HepG2 (cell line): ENCODE data around the gene NUB1. TPM values are rescaled to one million over a fixed set of nuclear protein-coding genes. Genes with fewer than 3 reads are reported as not detected.

ENCODE experiments used
- ATAC-seq: fragments of 200-7000 bp; cut with Tn5 transposase; 3 replicates; pipeline ENCODE4 v1.9.1; 2020; ENCODE audit warnings: mild to moderate bottlenecking, moderate library complexity
- BruUV-seq: library from RNA; stranded (reverse); fragments of 400-500 nt; replicated peaks from 2 replicates; lab custom pipeline; 2021; lab: Mats Ljungman, UMichigan
- CTCF ChIA-PET: fragments of 300-600 bp; formaldehyde crosslinking; extraction: SDS; loops from one replicate; lab custom pipeline; 2021; ENCODE audit warnings: low total read pairs, inconsistent platforms, low intra/inter-chr PET ratio; lab: Yijun Ruan, JAX
- POLR2A ChIA-PET: fragments of 350-600 bp; sonication (Branson Sonifier 250); formaldehyde crosslinking; loops from one replicate; lab custom pipeline; 2020; ENCODE audit warnings: antibody characterized with exemption, inconsistent platforms; lab: Yijun Ruan, JAX
- DNase-seq: peaks from one replicate; pipeline ENCODE4 v3.0.0-alpha.2; 2015; ENCODE audit warnings: low spot score
- FAIRE-seq: peaks from 3 replicates; lab custom pipeline; 2011; peaks lifted over from hg19 to GRCh38; lab: Jason Lieb, UNC
- H2AFZ ChIP-seq: one replicate; pipeline ENCODE4 v1.6.1; 2011; ENCODE audit warnings: low read length, inconsistent platforms
- H3K27ac ChIP-seq: fragments of 300-600 bp; 3 replicates; pipeline ENCODE4 v1.8.0; 2011; ENCODE audit warnings: mixed run types, mild to moderate bottlenecking, mixed read lengths, low read length, inconsistent platforms; ENCODE audit not compliant: insufficient read depth; ENCODE audit errors: extremely low read length
- H3K27me3 ChIP-seq, 2 experiments: fragments of 200-600 bp in 1 of 2; 2 replicates in 1 of 2; 3 replicates in 1 of 2; pipeline versions ENCODE4 v1.6.0 to v1.8.0; 2011; ENCODE audit warnings: low read length in 2 of 2, mild to moderate bottlenecking in 2 of 2, moderate library complexity in 2 of 2, inconsistent platforms in 1 of 2; ENCODE audit not compliant: insufficient read depth in 2 of 2, control insufficient read depth in 1 of 2
- H3K36me3 ChIP-seq, 2 experiments: fragments of 200-600 bp in 1 of 2; replicated peaks in 1 of 2; 2 replicates in 1 of 2; 3 replicates in 1 of 2; pipeline versions ENCODE4 v1.5.1 to v1.8.0; 2011; ENCODE audit warnings: low read length in 2 of 2, inconsistent platforms in 1 of 2; ENCODE audit not compliant: insufficient read depth in 2 of 2, control insufficient read depth in 1 of 2
- H3K4me1 ChIP-seq: 2 replicates; pipeline ENCODE4 v1.5.1; 2012; ENCODE audit warnings: low read length, inconsistent platforms; ENCODE audit not compliant: insufficient read depth
- H3K4me2 ChIP-seq: 2 replicates; pipeline ENCODE4 v1.6.0; 2011; ENCODE audit warnings: low read depth, low read length, inconsistent platforms
- H3K4me3 ChIP-seq, 3 experiments: fragments of 200-600 bp in 1 of 3; sonication (generic), shearing (Covaris generic) in 1 of 3; replicated peaks in 1 of 3; 2 replicates each; pipeline ENCODE4 v1.5.1; 2011 to 2016; ENCODE audit warnings: low read length in 3 of 3, inconsistent platforms in 2 of 3, low read depth in 2 of 3, mild to moderate bottlenecking in 2 of 3, control low read depth in 1 of 3, mixed read lengths in 1 of 3; ENCODE audit not compliant: insufficient read depth in 1 of 3
- H3K79me2 ChIP-seq: one replicate; pipeline ENCODE4 v1.6.1; 2011; ENCODE audit warnings: low read length, inconsistent platforms; ENCODE audit not compliant: insufficient read depth
- H3K9ac ChIP-seq: 2 replicates; pipeline ENCODE4 v1.6.0; 2011; ENCODE audit warnings: mild to moderate bottlenecking, low read depth, low read length, inconsistent platforms; ENCODE audit not compliant: insufficient read depth
- H3K9me3 ChIP-seq: 2 replicates; pipeline ENCODE4 v1.5.1; 2012; ENCODE audit warnings: mild to moderate bottlenecking, low read length
- H4K20me1 ChIP-seq: 2 replicates; pipeline ENCODE4 v1.6.0; 2011; ENCODE audit warnings: inconsistent platforms, mild to moderate bottlenecking, low read length, moderate library complexity; ENCODE audit not compliant: insufficient read depth
- DPF2 ChIP-seq: sonication (generic); formaldehyde crosslinking; IDR thresholded peaks from 2 replicates; pipeline ENCODE4 v1.4.0; 2020; ENCODE audit warnings: mild to moderate bottlenecking, low read depth, missing genetic modification reagents, borderline replicate concordance
- MAZ ChIP-seq, 2 experiments: sonication (generic) in 1 of 2; formaldehyde crosslinking in 1 of 2; IDR thresholded peaks; 2 replicates each; pipeline versions ENCODE4 v1.5.0 to v1.6.1; 2012 to 2020; ENCODE audit warnings: low read depth in 2 of 2, mild to moderate bottlenecking in 2 of 2, borderline replicate concordance in 1 of 2, improper control_type of control experiment in 1 of 2, low read length in 1 of 2, missing genetic modification reagents in 1 of 2, moderate library complexity in 1 of 2
- SNRNP70 ChIP-seq: fragments of 200-400 bp; formaldehyde crosslinking; IDR thresholded peaks from 2 replicates; pipeline ENCODE4 v1.6.1; 2017; ENCODE audit warnings: mild to moderate bottlenecking, low read depth, low read length, moderate library complexity
- SSRP1 ChIP-seq: IDR thresholded peaks from 2 replicates; pipeline ENCODE4 v1.6.1; 2016; ENCODE audit warnings: control low read depth
- TBP ChIP-seq: sonication (generic); formaldehyde crosslinking; IDR thresholded peaks from 2 replicates; pipeline ENCODE4 v1.5.0; 2020; ENCODE audit warnings: missing genetic modification reagents
- YEATS2 ChIP-seq: sonication (generic); formaldehyde crosslinking; IDR thresholded peaks from 2 replicates; pipeline ENCODE4 v1.4.0; 2020; ENCODE audit warnings: missing genetic modification reagents, borderline replicate concordance
- ZNF574 ChIP-seq: sonication (generic); formaldehyde crosslinking; IDR thresholded peaks from 2 replicates; pipeline ENCODE4 v1.4.0; 2020; ENCODE audit warnings: missing genetic modification reagents
- ZNF713 ChIP-seq: sonication (generic); formaldehyde crosslinking; IDR thresholded peaks from 2 replicates; pipeline ENCODE4 v1.4.0; 2020; ENCODE audit warnings: mild to moderate bottlenecking, missing genetic modification reagents
- ZNF788 ChIP-seq: sonication (generic); formaldehyde crosslinking; IDR thresholded peaks from 2 replicates; pipeline ENCODE4 v1.5.0; 2020; ENCODE audit warnings: mild to moderate bottlenecking, missing genetic modification reagents, borderline replicate concordance
- WGBS: methylation state at CpG from one replicate; pipeline ENCODE4 v1.1.6; 2017; ENCODE audit warnings: low lambda C conversion rate; 5-methylcytosine and 5-hydroxymethylcytosine counted together
- in situ Hi-C: cut with HindIII; loops from 2 replicates; pipeline ENCODE4 v1.10.0; 2017; ENCODE audit warnings: low pct_unique_long_range_greater_than_20kb; ENCODE audit not compliant: extremely low pct_ligation_motif_present
- intact Hi-C: fragments of 100-400 bp; cut with micrococcal nuclease; formaldehyde crosslinking; loops from one replicate; pipeline ENCODE4 v1.10.0; 2022; ENCODE audit not compliant: unreplicated experiment
- polyA plus RNA-seq, 8 experiments: library from polyadenylated mRNA; depleted of rRNA in 3 of 8; stranded (reverse) in 7 of 8; unstranded in 1 of 8; fragments of >200 nt; fragmentation: Illumina TruSeq in 4 of 8; extraction: Trizol in 4 of 8; gene quantifications; 2 replicates each; pipeline versions ENCODE4 v1.2.1 to v1.2.3, GENCODE V29; 2011 to 2016; ENCODE audit warnings: low read depth in 4 of 8, missing spikeins in 1 of 8, mixed read lengths in 1 of 8; ENCODE audit not compliant: insufficient read depth in 1 of 8
- total RNA-seq, 5 experiments: library from RNA; depleted of rRNA; stranded (reverse); fragments of >200 nt; fragmentation: Illumina TruSeq; extraction: Trizol; gene quantifications; 2 replicates each; pipeline ENCODE4 v1.2.3, GENCODE V29; 2016; ENCODE audit warnings: low read depth in 1 of 5
- TF ChIP-seq, protein P1 (sequence below): sonication (generic); formaldehyde crosslinking; IDR thresholded peaks from 2 replicates; pipeline ENCODE4 v1.4.0; 2020; ENCODE audit warnings: missing genetic modification reagents, borderline replicate concordance
- TF ChIP-seq, protein P2 (sequence below): sonication (generic); formaldehyde crosslinking; IDR thresholded peaks from 2 replicates; pipeline ENCODE4 v1.4.0; 2020; ENCODE audit warnings: low read depth, mild to moderate bottlenecking, missing genetic modification reagents
- TF ChIP-seq, protein P3 (sequence below): sonication (generic); formaldehyde crosslinking; IDR thresholded peaks from 2 replicates; pipeline ENCODE4 v1.8.0; 2022; ENCODE audit warnings: low read depth, missing genetic modification reagents

The NUB1 gene
- total and polyA plus RNA-seq, 2 of the 13 experiments (the other 11 are each of a cell fraction or from before 2014, with no cell fraction given), result 27.1 to 37.0 TPM

GRCh38 chr7:151390598-151391357 lies 49.2 kb downstream of the NUB1 start (continued):
- TF ChIP-seq, protein P1, sequence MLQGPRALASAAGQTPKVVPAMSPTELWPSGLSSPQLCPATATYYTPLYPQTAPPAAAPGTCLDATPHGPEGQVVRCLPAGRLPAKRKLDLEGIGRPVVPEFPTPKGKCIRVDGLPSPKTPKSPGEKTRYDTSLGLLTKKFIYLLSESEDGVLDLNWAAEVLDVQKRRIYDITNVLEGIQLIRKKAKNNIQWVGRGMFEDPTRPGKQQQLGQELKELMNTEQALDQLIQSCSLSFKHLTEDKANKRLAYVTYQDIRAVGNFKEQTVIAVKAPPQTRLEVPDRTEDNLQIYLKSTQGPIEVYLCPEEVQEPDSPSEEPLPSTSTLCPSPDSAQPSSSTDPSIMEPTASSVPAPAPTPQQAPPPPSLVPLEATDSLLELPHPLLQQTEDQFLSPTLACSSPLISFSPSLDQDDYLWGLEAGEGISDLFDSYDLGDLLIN (CRISPR knock-in tag), result no peak
- TF ChIP-seq TBP (no peak), DPF2 (CRISPR knock-in tag) (no peak), YEATS2 (no peak), ZNF788 (CRISPR knock-in tag) (no peak)

DNA sequence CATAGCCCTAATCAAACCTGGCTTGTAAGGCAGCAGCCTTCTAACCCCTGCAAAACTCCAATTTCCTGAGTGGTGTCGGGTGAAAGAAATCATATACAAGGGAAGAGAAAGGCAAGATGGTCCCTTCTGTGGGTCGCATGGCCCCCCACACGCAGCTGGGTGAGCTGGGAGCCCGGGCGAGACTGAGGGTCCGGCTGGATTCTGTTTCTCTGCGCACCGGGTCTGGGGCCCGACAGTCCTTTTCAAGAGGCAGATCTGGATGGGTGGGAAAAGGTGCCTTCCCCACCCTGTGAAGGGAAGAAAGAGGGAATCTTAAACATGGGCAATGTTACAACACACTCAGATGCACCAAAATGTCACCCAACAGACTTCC lies 49.7 kb downstream of the NUB1 start:
- in situ Hi-C loops, result no loop called here
- Histone ChIP-seq H3K4me2 (no peak overlapping the region), H3K27ac (no peak overlapping the region), H2AFZ (no peak overlapping the region), H3K36me3 (no peaks in the 10 kb centered on the region), H3K9me3 (no peaks in the 10 kb centered on the region), H3K9ac (no peak overlapping the region), H3K27me3 (peaks cover 21 to 96% of the 10 kb centered on the region in 2 experiments; a peak in 4 of 5 replicates), H3K79me2 (no peaks in the 10 kb centered on the region), H4K20me1 (no peaks in the 10 kb centered on the region), H3K4me1 (no peaks in the 10 kb centered on the region), H3K4me3 (no peak overlapping the region)
- WGBS, result 52% methylated on average over 8 of the region's 9 CpGs
- no peak for FAIRE-seq
- BruUV-seq, result no TSS peak
- intact Hi-C loops, result no loop called here
- ChIA-PET POLR2A (no interaction called here), CTCF (no interaction called here)
- no peak for ATAC-seq
- no peak for DNase-seq
- TF ChIP-seq, protein P2, sequence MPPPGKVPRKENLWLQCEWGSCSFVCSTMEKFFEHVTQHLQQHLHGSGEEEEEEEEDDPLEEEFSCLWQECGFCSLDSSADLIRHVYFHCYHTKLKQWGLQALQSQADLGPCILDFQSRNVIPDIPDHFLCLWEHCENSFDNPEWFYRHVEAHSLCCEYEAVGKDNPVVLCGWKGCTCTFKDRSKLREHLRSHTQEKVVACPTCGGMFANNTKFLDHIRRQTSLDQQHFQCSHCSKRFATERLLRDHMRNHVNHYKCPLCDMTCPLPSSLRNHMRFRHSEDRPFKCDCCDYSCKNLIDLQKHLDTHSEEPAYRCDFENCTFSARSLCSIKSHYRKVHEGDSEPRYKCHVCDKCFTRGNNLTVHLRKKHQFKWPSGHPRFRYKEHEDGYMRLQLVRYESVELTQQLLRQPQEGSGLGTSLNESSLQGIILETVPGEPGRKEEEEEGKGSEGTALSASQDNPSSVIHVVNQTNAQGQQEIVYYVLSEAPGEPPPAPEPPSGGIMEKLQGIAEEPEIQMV (CRISPR knock-in tag), result no peak
- TF ChIP-seq ZNF574 (no peak), SNRNP70 (no peak), SSRP1 (CRISPR knock-in tag) (no peak), ZNF713 (CRISPR knock-in tag) (no peak), MAZ (IDR thresholded peaks at IDR 0.05; ENCODE audit: borderline replicate concordance, low read depth, low read length) (no peak), MAZ (CRISPR knock-in tag; IDR thresholded peaks at IDR 0.05; ENCODE audit: low read depth) (no peak)
- TF ChIP-seq, protein P3, sequence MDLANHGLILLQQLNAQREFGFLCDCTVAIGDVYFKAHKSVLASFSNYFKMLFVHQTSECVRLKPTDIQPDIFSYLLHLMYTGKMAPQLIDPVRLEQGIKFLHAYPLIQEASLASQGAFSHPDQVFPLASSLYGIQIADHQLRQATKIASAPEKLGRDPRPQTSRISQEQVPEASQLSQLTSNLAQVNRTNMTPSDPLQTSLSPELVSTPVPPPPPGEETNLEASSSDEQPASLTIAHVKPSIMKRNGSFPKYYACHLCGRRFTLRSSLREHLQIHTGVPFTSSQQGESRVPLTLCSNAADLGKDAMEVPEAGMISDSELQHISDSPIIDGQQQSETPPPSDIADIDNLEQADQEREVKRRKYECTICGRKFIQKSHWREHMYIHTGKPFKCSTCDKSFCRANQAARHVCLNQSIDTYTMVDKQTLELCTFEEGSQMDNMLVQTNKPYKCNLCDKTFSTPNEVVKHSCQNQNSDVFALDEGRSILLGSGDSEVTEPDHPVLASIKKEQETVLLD (CRISPR knock-in tag), result no peak
